ENCODE data around the gene WLS.

WLS gene

DNA sequence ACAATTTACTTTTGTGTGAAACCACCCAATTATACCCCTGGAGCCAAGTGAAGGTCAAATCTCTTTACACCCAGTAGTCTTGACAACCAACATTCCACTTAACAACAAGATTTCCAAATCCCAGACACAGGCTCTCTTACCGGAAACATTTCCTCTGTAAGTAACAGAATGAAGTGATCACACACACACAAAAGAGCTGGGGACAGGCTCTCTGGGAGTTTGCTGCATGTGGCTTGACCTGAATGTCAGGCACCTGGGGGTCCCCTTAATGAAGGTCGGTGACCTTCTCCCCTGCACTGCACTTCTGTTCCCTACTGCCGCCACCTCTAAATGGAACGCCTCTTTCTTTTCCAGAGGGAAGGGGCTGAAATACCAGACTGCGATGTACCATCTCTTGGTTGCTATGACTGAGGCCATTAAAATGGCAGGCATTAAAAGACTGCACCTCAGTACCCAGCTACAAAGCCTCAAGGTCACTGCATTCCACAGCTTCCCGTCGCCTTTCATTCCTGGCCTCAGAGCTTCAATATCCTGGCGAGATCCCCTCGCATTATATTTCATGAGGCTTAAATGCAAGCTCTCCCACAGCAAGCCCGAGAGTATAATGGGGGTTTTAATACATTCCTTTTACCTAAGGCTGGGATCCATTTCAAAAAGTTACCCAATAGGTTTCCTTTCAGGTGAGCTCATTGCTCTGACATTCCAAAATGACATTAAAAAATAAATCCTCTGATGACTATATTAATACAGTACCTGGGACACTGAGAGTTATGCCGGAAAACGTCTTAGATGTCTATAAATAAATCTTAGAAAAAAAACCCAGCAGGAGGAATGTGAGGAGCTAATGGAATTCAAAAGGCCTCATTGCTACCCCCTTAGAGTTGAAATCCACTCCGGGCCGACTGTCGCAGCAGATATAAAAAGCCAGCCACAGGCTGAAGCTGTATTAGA, 91.0 kb downstream of the WLS start:
- peak; percentile 22 for DNase-seq (ENCODE audit: low read depth)
- no peak overlapping the region for H3K4me3 ChIP-seq (ENCODE audit: low read length)
- TF ChIP-seq, protein P1, sequence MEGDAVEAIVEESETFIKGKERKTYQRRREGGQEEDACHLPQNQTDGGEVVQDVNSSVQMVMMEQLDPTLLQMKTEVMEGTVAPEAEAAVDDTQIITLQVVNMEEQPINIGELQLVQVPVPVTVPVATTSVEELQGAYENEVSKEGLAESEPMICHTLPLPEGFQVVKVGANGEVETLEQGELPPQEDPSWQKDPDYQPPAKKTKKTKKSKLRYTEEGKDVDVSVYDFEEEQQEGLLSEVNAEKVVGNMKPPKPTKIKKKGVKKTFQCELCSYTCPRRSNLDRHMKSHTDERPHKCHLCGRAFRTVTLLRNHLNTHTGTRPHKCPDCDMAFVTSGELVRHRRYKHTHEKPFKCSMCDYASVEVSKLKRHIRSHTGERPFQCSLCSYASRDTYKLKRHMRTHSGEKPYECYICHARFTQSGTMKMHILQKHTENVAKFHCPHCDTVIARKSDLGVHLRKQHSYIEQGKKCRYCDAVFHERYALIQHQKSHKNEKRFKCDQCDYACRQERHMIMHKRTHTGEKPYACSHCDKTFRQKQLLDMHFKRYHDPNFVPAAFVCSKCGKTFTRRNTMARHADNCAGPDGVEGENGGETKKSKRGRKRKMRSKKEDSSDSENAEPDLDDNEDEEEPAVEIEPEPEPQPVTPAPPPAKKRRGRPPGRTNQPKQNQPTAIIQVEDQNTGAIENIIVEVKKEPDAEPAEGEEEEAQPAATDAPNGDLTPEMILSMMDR (IDR thresholded peaks at IDR 0.05; ENCODE audit: insufficient read depth, low read depth, low read length, missing control alignments) = no peak

DNA sequence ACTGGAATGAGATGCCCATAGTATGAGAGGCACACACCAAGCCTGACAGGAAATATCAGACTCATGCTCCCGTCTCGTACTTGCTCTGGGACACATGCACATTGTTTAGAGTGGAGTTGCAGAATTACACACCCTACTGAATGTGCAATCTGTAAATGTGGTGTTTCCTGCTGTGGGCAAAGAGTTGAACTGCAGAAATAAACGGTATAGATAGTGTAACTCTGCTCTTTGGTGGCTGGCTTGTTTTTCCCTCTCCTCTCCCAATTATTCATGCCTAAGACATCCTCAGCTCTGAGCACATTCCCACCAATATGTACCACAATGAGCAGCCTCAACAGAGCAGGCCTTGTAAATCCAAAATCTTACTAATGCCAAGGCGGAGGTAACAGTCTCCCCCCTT, 91.8 kb downstream of the WLS start:
- TF ChIP-seq, protein P1 (IDR thresholded peaks at IDR 0.05; ENCODE audit: insufficient read depth, low read depth, low read length, missing control alignments) = no peak

DNA sequence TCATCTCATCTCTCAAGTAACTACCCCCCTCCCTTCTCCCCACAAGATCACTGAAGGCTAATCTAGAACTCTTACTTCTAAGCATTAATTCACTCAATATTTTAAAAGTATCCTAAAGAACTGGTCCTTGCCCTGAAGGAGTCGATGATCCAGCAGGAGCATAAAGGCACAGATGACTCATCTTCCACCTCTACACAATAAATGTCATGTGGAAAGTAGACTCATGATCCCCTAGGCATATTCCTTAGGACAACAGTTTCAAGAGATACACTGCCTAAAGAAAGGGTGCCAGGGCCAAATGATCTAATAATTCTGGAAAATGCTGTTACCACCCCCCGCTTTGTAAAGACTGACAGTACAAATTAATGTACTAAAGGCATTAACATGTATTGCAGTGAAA, 96.1 kb downstream of the WLS start:
- peak; percentile 82 for DNase-seq (ENCODE audit: low read depth)
- no peak overlapping the region for H3K4me3 ChIP-seq (ENCODE audit: low read length)
- TF ChIP-seq, protein P1 (IDR thresholded peaks at IDR 0.05; ENCODE audit: insufficient read depth, low read depth, low read length, missing control alignments) = no peak

More for the DNA sequence above, 91.8 kb downstream of the WLS start:
- H3K4me3 ChIP-seq (ENCODE audit: low read length) = no peak overlapping the region
- no peak for DNase-seq (ENCODE audit: low read depth)

DNA sequence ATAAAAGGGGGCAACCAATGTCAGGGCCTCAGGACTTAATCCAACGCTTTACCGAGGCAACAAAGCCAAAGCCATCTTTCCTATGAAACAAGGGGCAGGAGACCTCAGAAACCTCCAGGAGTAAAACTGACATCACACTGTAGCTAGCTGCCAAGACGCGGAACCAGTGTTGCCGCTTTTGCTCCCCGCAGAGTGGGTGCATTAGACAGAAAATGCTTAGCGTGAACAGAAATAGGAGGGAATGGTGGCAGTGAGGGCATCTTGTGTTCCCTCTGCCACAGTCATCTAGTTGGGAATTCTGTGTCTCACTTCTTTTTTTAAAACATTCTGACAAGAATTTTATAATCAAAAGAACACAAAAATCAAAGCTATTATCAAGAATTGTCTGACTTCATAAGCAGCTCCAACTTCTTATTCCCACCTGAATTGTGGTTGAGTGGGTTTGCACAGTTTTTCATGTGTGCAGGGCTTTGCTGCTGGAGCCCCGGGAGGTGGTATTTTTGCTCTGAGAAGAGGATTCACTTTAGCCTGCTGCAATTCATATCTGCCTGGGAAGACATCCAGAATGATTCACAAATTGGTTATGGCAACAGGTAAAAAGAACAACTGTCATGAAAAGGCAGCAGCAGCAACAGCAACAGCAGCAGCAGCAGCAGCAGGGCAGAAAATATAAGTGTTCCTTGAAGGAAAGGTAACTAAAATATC, 99.7 kb downstream of the WLS start:
- TF ChIP-seq, protein P1 (IDR thresholded peaks at IDR 0.05; ENCODE audit: insufficient read depth, low read depth, low read length, missing control alignments) = no peak
- DNase-seq (ENCODE audit: low read depth) = peak; percentile 27
- no peak overlapping the region for H3K4me3 ChIP-seq (ENCODE audit: low read length)

DNA sequence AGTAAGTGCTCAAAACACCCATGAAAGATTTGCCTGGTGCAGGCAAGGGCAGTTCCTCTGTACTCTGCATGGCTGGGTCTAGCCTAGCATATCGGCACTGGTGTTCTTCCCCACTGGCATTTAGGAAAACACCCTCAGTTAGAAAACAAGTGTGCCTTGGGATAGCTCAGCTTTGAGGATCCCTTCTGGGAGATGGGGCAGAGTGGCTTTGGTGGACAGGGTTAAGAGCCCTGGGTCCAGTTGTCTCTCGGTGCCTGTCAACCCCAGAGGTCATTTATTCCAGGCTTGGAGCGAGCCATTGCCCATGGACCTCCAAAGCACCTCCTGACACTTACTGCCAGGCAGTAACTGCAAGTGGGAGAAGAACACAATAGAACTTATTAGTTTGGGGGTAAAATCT, 101.1 kb downstream of the WLS start:
- no peak overlapping the region for H3K4me3 ChIP-seq (ENCODE audit: low read length)
- TF ChIP-seq, protein P1 (IDR thresholded peaks at IDR 0.05; ENCODE audit: insufficient read depth, low read depth, low read length, missing control alignments) = no peak
- no peak for DNase-seq (ENCODE audit: low read depth)

DNA sequence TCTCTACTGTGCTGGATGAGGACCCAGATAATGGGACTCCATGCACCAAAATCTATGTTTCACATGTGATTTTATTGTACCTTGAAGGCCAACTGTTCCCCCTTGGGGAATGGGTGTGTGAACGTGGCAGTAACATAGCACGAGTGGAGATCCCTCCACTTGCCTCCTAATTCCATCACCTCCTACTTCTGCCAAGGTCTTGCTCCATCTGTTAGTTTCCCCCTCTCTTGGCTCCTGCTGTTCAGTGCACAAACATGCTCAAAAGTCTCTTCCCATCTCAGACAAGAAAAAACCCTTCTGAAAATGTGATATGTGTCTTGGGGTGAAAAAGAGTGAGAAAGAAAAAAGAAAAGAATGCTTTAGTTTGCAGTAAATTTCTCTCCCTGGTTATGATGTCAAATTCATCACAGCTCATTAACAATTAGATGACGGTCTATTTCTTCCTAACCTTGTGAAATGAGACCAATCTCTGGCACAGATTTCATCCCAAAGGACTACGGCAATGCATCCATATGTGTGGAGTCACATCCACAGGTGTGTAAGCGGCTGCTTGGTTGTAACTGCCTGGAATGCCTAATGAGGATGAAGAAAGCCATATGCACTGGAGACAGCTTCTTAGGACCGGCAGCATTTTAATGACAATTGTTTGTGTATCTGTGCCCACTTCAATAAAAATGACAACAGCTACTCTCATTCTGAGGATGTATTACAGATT, 102.6 kb downstream of the WLS start:
- TF ChIP-seq, protein P1 (IDR thresholded peaks at IDR 0.05; ENCODE audit: insufficient read depth, low read depth, low read length, missing control alignments) = no peak
- DNase-seq (ENCODE audit: low read depth) = no peak
- H3K4me3 ChIP-seq (ENCODE audit: low read length) = no peak overlapping the region
